Forelimb muscle (tissue), 1 donor: ENCODE data around the gene SPSB4. TPM values are rescaled to one million over a fixed set of nuclear protein-coding genes. Genes with fewer than 3 reads are reported as not detected.
"Not testable (repeated sequence)": the region's sequence is repeated elsewhere in the genome, so short reads cannot be mapped to it uniquely, and the experiment has no call there.

Source experiments
- DNase-seq: peaks from one replicate; pipeline ENCODE4 v3.0.0-alpha.2; 2013; ENCODE audit warnings: low read depth
- polyA plus RNA-seq: library from polyadenylated mRNA; unstranded; fragments of 120-200 nt; gene quantifications from one replicate; pipeline ENCODE4 v1.2.1, GENCODE V29; 2013; ENCODE audit not compliant: insufficient read length

Gene SPSB4
- 18.7 TPM for polyA plus RNA-seq

DNA sequence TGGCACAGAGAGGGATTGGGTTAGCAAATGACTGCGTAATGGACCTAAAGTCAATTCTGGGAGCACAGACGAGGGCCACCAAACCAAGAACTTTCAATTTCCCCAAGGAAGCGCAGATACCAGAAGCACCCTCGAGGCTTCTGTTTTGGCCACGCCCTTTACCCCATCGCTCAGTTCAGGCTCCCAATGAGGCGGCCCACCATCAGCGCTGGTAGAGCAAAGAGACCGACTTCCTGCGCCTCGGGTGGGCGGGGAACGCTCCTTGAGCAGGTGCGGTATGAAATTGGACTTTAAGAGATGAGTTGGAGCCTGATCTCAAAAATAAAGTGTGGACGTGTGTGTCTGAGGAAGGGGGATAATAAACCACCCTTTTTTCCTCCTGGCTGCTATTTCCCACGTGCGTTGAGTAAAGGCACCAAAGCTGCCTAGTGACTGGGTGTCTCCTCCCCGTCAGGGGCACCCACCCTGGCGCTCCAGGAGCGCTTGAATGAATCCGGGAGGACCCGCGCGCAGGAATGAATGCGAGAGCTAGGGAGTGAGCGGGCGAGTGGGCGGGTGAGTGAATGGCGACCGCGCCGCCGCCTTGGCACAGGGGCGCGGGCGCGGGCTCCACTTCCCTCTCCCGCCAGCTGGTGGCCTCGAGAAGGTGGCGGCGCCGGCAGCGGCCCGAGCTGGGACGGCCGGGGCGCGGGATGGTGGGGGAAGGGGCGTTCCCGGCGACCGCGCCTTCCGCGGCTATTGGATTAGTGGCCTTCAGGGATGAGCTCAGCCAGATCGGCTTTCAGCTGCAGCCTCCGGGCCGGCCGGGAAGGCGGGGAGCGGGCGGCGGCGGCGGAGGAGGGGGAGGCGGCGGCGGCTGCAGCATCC is at the start of gene SPSB4:
Gene SPSB4, plus strand, starts transcription at position 772 of the 867 bp plus-strand sequence. CDS start 14,758 bp downstream, outside the sequence.
- peak; percentile 75 for DNase-seq

DNA sequence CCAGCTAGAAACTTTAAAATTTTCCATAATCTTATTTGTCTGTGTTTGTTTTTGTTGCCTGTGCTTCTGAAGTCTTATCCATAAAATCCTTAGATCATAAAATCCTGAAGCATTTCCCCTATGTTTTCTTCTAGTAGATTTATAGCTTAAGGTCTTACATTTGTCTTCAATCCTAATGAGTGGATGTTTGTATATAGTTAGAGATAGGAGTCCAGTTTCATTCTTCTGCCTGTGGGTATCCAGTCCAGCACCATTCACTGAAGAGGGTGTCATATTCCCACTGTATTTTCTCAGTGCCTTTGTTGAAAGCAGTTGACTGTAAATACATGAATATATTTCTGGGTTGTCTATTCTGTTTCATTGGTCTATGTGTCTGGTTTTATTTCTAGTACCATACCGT is 44.8 kb upstream of the SPSB4 start:
- DNase-seq, result no peak

DNA sequence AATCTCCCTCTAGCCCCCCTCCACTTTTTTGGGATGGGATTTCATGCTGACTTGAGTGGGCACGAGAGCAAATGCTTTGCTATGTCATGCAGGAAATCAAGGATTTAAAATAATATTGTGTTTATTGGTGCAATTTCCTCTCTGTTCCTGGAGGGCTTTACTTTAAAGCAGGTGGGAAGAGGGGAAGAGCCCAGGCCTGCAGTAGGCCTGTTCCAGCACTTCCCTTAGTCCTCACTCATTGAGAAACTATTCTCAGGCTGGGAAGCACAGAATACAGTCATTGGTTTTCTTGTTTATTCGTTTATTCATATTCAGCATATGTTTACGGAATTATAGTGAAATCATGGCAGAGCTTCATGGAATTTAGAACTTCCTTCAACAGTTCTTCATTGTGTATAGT is 41.7 kb upstream of the SPSB4 start:
- no peak for DNase-seq

DNA sequence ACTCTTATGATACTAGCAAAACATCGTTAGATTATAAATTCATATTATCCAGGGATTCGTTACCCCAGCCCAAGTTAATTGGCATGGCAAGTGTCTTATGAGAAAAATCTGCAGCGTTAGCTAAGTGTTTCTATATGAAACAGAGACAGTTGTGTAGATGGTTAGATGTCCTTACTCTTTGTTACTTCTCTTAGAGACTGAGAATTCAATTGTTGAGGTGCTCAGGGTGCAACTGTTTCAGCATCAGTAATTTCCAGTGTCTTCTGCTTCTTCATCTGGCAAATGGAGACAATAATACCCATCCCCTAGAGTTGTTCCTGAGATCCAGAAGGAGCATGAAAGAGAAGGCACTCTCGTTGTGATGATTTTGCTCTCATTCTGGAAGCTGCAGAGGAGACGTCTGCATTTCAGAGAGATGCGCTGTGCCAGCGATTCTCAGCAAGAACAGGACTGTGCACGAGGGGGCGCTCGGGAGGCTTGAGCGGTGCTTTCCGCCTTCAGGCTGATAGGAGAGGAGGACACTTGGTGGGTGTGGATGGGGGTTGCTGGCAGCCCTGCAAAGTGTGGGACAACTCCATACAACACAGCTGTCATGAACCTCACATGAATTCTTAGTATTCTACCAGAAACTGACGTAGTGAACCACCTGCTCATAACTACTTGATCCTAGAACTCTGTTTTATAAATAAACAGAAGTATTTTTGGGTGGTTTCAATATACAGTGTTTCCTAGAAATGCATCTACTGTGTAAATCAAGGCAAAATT is 39.7 kb upstream of the SPSB4 start:
- peak; percentile 62 for DNase-seq

DNA sequence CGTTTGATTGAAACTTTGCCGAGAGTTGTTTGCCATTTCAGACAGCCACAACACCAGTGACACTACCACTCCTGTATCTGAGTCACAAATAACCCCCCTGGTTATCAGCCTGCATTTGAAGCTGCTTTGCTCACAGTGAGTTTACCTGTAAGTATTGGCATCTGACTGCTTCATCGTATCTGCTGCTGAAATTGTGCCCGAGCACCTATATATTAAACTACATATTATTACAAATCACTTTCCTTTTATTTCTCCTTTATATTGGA is 39.2 kb upstream of the SPSB4 start:
- no peak for DNase-seq

DNA sequence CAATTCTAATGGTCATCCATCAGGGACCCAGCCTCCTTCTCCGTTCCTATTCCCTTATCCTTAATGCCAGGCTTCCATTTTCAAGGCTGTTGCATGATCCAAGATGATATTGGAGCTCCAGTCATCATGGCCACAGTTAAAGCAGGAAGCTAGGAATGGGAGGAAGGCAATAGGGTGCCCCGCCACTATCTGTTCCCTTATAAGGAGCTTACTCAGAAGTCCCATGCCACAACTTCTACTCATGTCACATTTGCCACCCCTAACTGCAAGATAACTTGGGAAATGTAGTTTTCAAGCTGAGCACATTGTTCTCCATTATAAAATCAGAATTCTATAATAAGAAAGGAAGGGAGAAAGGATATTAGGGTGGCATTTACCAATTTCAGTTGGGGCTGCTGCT is 38.6 kb upstream of the SPSB4 start:
- no peak for DNase-seq

DNA sequence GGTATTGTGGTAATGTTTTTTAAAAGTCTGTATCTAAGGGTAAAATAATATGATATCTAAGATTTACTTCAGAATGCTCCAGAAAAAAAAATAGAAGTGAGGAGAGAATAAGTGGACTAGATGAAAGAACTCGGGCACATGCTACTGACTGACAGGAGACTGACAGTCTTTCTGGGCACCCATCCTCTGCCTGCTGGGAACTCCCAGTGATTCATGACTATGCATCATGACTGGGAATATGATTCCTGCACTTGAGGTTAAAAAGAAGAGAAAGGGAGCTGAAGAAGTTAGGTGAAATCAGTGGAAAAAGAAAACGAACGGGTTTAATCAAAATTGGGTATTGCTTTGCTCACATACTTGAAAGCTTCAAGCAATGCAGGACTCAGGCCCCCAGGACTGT is 35.7 kb upstream of the SPSB4 start:
- no peak for DNase-seq

DNA sequence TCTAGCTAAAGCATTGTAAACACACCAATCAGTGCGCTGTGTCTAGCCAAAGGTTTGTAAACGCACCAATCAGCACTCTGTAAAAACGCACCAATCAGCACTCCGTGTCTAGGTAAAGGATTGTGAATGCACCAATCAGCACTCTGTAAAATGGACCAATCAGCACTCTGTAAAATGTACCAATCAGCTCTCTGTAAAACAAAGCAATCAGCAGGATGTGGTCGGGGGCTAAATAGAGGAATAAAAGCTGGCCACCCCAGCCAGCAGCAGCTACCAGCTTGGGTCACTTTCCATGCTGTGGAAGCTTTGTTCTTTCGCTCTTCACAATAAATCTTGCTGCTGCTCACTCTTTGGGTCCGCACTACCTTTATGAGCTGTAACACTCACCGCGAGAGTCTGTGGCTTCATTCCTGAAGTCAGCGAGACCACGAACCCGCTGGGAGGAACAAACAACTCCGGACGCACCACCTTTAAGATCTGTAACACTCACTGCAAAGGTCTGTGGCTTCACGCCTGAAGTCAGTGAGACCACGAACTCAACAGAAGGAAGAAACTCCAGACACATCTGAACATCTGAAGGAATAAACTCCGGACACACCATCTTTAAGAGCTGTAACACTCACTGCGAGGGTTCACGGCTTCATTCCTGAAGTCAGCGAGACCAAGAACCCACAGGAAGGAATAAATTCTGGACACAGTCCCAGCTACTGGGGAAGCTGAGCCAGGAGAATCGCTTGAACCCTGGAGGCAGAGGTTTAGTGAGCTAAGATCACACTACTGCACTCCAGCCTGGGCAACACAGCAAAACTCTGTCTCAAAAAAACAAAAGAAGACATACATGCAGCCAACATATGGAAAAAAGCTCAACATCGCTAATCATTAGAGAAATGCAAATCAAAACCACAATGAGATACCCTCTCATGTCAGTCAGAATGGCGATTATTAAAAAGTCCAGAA is 33.5 kb upstream of the SPSB4 start:
- DNase-seq, result not testable (repeated sequence)

DNA sequence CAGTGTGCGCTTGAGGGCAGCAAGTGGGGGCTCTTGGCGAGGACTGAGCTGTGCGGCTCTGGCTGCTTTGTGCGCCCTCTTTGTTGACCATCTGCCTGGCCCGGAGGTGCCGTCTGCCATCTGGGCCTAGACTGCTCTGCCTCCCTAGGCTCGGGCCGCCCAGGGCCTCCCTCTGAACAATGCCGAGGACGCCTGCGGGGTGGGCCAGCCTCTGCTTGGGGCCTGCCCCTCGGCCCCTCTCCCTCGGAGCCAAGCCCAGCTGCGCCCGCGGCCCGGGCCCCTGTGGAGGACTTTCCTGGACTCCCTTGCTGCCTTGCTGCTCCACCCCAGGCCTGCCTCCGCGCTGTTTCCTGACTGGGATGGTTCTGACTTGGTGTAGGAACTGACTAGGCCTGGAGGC is 31.9 kb upstream of the SPSB4 start:
- DNase-seq, result no peak

DNA sequence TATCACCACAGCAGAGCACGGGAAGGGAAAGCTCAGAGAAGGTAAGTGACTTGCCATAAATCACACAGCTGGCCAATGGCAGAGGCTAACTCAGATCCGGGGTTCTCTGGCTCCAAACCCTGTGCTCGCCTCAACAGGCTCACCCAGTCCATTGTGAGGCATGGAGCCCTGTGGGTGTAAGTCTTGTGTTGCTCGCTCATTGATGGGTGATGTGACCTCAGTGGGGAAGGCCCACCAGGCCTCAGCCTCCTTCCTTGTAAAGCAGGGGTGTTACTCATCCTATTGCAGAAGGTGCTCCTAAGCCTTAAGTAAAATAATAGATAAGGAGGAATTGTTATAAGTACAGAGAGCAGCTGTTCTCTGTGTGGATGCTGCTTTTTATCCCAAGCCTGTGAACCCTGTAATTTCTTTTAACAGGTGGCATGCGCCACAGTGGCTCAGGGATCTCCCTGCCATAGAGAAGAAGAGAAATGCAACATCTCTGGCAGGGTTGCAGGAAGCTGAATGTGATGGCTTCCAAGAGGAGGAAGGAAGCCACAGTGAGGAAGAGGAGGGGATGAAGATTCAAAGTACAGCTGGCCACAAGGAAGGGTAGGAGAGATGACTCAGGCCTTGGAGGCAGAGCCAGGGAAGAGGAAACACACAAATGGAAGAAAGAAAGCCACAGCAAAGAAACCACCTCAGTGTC is 30.9 kb upstream of the SPSB4 start:
- no peak for DNase-seq

DNA sequence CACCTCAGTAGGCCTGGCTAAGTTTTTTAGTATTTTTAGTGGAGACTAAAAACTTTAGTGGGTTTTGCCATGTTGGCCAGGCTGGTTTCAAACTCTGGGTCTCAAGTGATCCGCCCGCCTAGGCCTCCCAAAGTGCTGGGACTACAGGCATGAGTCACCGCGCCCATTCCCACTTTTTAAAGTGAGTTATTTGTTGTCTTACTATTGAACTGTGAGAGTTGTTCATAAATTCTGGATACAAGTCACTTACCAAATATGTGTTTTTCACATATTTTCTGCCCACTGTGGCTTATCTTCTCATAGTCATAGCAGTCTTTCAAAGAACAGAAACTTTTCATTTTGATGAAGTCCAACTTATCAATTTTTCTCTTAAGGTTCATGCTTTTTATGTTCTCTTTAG is 29.9 kb upstream of the SPSB4 start:
- DNase-seq, result no peak

DNA sequence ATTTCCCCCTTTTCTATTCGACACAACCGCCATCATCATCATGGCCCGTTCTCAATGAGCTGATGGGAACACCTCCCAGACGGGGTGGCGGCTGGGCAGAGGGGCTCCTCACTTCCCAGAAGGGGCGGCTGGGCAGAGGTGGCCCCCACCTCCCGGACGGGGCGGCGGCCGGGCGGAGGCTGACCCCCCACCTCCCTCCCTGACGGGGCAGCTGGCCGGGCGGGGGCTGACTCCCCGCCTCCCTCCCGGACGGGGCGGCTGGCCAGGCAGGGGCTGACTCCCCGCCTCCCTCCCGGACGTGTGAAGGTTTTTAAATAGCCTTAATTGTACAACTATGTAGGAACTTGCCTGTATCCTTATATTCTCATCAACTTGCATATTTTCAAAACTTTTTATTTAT is 20.9 kb upstream of the SPSB4 start:
- DNase-seq, result no peak

DNA sequence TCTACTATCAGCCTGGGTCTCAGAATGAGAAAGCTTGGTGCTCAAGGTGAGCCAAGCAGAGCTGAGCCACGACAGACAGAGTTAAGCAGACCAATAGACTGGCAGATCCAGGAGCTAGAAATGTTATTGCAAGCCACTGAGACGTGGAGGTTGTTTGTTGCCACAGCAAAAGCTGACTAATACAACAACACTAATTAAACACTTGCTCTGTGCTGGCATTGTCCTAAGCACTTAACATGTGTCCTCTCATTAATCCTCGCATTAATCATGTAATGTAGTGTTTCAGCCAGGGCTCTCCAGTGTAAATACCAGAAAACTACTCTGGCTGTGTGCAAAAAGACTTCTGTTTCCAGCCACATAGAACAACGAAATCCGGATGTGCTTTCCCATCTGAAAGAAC is 11.6 kb upstream of the SPSB4 start:
- no peak for DNase-seq

DNA sequence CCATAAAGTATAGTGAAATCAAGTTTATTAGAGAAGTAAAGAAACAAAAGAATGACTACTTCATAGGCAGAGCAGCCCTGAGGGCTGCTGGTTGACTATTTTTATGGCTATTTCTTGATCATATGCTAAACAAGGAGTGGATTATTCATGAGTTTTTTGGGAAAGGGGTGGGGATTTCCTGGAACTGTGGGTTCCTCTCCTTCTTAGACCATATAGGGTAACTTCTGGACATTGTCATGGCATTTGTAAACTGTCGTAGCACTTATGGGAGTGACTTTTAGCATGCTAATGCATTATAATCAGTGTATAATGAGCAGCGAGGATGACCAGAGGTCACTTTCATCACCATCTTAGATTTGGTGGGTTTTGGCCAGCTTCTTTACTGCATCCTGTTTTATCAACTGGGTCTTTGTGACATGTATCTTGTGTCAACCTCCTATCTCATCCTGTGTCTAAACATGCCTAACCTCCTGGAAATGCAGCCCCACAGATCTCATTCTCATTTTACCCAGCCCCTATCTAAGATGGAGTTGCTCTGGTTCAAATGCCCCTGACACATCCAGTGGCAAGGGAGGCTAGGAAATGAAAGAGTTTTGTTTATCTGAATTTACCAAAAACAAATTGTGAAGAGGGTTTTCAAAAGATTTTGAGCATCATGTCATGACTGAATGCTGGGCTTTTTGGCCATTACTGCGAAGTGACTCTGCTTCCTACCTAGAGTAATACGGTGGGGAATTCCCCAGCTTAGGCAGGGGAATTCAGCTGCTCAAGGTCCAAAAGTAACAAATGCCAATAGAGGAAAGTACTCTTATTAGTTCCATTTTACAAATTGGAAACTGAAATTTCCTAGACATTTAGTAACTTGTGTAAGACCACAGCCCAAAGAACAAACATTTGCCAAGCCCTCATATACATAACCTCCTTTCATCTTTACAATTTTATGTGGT is 6.2 kb upstream of the SPSB4 start:
- DNase-seq, result no peak

DNA sequence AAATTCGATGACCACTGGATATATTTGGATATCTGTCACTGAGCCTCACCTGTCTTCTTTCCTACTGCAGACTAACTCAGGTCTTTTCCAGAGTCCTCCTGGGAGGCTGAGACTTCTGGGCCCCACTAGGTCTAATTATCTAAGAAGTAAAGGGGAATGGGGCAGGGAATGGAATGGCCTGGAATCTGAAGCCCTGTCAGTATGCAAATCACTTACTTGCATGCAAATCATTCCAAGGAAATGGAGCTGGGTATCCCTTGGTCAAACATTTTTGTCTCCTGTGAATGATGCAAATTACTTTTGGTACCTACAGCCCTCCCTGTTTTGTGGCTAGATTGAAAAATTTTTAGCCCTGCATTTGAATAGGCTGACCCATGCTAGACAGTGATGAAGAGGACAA is 5.3 kb upstream of the SPSB4 start:
- no peak for DNase-seq

DNA sequence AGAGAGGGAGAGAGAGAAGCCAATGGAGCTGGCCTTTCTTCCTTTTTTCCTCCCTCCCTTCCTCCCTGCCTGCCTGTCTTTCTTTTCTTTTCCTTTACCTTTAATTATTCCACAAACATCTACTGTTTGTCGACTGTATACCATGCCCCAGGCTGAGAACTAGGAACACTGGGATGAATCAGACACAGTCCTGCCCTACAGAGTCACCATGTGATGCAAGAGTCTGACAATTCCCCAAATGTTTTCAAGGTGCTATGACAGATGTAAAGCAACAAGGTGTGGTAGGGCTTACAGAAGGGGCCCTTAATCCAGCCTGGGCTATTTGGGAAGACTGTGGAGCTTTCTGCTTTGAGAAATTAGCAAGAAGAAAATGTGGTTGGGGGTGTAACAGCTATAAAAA is 4.0 kb upstream of the SPSB4 start:
- no peak for DNase-seq

DNA sequence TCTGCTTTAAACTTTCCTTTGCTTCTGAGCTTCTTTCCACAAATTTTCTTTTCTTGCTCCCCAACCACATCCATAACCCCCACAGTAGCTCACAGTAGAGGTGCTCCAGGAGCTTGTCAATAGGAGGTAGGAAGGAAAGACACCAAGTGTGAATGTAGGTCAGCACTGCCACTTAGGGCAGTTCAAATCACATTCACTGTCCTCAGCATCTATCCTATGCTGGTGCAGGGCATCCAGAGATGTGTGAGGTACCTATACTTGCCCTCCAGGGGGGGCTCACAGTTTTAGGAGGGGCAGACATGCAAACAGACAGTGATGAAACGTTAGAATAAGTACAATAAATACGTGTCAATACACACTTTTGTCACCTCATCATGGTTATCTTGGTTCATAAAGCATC is 1.5 kb upstream of the SPSB4 start:
- no peak for DNase-seq

DNA sequence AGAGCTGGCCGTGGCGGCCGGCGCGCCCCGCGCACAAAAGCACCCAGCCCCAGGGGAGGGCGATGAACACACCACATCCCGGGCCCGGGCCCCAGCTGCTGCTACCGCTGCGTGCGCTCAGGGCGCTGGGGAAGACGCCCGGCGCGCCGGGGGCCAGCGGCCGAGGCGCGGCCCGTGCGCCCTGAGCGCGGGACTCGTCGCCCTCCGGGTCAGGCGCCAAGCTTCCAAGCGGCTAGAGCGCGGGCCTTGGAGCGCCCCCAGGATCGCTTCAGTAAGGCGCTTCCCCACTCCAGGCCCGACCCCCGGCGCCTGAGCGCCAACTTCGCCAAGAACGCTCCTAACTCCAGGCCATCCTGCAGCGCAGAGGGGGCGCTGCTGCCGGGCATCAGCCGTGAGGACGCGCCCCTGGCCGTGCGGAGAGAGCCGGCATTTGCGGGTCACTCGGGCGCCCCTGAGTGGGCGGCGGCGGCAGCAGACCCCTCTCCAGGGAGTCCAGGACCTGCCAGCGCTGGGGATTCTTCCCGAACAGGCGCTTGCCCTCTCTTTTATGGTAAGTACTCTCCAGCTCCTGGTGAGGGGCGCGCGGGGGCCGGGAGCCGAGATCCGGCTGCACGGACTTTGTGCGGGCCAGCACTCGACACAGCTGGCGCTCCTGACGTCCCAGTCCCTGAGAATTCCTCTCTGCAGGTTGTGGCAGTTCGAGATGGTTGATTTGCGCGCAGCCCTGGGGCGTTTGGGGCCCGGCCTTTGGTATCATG is 475 bp downstream of the SPSB4 start:
- no peak for DNase-seq

DNA sequence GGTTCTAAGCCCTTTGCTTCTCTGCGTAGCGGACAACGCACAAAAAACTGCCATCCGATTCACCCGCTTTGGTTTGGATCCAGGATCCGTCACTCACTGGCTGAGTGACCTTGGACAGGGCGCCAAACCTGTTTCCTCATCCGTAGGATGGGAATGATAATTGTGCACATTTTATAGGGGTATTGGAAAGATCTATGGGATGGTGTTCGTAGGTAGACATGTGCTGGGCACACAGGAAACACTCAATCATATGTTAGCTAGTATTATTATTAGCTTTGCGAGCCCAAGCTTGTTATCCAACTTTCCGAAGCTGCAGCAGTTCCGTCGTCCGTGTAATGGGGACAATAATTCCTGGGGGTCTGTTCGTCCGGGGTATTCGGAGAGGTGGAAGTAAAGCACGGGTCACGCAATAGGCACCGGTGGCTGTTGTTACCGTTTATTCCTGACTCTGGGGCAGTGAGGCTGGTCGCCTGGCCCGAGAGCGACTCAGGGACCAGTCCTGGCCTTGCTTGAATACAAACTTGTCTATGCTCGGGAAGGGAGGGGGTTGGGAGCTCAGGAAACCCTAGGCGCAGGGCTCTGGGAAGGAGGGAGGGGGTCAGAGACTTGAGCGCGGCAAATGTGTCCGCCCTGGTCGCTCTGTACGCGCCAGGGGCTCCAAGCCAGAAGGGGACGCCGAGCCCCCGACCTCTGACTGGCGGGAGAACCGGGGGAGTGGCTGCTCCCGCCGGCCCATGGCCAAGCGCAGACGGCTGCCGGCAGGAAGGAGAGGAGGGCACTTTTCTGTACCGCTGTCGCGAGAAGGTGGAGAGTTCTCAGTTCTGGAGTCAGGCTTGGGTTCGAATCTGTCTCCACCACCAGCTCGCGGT is 1.3 kb downstream of the SPSB4 start:
- no peak for DNase-seq
